ENCODE results near the gene DUSP14. TPM values are rescaled to one million over a fixed set of nuclear protein-coding genes. Genes with fewer than 3 reads are reported as not detected.

Gene DUSP14
- total RNA-seq, 1 experiment from 2014 or later = 59.0 TPM

DNA sequence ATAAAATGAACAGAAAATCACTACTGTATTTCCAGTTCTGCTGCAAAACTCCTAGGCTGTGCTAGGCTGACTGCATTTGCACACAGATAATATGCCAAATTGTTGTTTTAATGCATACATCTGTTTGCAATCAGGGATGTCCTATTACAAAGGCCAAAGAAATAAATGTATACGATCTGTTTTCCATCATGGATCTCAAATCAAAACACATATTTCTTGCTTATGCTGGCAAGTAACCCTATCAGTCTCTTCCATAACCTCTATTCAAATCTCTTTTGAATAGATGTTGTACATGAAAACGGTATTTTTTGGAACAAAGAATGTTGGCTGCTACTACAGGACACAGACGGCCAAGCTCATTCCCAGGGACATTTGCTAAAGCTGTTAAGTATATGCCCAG is 56.6 kb downstream of the DUSP14 start:
- in situ Hi-C loops (cut with HindIII; ENCODE audit: low sequenced_read_pairs) = no loop called here
- peak; percentile 48 for DNase-seq (ENCODE audit: low spot score)

DNA sequence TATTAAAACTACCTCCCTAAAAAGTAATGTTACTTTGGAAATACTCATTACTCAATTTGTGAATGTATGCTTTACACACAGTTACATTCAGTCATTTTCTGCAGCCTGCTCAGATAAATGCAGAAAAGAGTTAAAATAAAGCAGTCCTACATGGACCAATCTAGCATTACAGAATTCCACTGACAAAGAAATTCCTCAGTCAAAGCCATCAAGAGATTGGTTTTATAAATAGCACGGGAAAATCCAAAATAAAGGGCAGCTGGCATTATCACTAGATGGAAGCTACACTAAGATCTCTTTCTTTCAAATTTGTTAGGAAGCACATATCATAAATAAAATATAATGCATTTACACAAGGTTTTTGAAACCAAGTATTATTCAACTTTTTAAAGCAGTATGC is 58.3 kb downstream of the DUSP14 start:
- DNase-seq (ENCODE audit: low spot score) = no peak
- in situ Hi-C loops (cut with HindIII; ENCODE audit: low sequenced_read_pairs) = no loop called here

DNA sequence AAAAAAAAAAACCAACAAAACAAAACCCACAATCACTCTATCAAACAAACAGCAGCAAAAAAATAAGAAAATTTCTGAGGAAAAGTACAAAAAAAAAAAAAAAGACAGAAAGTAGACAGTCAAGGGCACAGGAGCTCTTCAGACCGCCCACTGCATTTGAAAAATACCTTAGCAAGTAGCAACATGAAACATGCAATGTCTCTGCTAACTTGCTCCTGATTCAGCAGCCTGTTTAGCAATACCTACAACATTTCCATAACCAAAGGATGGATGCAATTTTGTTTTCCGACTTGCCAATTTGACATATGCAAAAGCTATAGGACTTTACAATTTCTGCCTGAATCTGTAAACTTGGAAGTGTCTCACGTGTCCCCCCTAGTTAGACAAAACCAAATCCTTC is 62.1 kb downstream of the DUSP14 start:
- in situ Hi-C loops (cut with HindIII; ENCODE audit: low sequenced_read_pairs) = no loop called here
- no peak for DNase-seq (ENCODE audit: low spot score)

DNA sequence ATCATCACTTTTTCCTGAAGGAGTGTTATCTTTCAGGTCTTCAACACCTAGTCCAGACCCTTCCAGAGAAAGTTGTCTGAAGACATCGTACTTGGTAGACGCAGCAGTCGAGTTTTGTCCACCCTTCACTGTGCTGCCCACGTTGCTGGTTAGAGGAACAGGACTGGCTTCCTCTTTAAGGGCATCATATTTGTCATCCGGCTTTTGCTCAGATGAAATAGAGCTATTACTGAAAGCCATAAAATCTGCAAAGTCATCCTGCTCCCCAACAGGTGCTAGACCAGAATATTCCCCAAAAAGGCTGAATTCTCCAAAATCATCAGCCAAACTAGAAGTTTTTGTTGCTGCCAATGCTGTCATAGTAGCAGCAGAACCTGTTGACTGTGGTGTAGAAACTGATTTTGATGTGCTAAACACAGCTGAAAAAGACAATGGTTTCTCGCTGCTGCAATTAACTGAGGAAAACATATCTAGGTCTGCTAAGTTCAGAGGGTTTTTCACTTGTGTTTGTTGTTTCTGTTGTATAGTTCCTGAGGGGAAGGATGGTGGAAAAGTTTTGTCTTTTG is 63.8 kb downstream of the DUSP14 start:
- in situ Hi-C loops (cut with HindIII; ENCODE audit: low sequenced_read_pairs) = no loop called here
- no peak for DNase-seq (ENCODE audit: low spot score)

DNA sequence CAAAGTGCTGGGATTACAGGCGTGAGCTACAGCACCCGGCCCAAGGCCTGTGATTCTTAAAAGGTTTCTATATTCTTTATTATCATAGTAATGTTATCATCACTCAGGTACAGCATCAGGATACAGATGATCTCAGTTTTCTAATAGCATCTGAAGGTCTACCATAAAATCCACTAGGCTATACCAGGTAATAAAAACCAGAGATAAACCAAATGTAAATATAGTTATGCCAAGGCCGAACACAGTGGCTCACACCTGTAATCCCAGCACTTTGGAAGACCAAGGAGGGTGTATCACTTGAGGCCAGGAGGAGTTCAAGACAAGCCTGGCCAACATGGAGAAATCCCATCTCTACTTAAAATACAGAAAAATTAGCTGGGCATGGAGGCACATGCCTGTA is 65.7 kb downstream of the DUSP14 start:
- no peak for DNase-seq (ENCODE audit: low spot score)
- in situ Hi-C loops (cut with HindIII; ENCODE audit: low sequenced_read_pairs) = no loop called here

DNA sequence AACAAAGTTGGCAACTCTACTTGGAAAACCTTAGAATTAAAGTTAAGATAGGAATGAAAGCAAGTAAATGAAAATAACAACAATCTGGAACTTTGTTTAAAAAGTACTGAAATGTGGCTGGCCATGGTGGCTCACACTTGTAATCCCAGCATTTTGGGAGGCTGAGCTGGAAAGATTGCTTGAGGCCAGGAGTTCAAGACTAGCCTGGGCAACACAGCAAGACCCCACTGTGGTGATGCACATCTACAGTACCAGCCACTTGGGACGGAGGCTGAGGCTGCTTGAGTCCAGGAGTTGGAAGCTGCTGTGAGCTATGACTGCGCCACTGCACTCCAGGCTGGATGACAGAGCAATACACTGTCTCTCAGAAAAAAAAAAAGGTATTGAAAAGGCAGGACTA is 67.8 kb downstream of the DUSP14 start:
- DNase-seq (ENCODE audit: low spot score) = no peak
- in situ Hi-C loops (cut with HindIII; ENCODE audit: low sequenced_read_pairs) = no loop called here

DNA sequence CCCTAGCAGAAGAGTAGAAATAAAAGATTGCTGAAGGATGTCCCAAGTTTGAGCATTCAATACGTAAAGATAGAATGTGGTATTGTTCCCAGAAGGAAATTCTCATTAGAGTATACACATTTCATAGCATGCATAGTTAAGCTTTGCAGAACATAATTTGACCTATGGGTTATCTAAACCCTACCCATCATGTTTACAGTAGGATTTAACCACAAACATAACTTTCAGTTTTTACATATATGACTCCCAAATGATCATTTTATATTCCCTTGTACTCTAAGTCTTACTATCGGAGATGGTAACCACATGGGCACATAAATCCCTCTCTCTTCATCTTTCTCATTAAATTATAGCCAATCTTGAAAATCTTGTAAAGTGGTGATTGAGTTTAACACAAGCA is 68.6 kb downstream of the DUSP14 start:
- no peak for DNase-seq (ENCODE audit: low spot score)
- in situ Hi-C loops (cut with HindIII; ENCODE audit: low sequenced_read_pairs) = no loop called here

DNA sequence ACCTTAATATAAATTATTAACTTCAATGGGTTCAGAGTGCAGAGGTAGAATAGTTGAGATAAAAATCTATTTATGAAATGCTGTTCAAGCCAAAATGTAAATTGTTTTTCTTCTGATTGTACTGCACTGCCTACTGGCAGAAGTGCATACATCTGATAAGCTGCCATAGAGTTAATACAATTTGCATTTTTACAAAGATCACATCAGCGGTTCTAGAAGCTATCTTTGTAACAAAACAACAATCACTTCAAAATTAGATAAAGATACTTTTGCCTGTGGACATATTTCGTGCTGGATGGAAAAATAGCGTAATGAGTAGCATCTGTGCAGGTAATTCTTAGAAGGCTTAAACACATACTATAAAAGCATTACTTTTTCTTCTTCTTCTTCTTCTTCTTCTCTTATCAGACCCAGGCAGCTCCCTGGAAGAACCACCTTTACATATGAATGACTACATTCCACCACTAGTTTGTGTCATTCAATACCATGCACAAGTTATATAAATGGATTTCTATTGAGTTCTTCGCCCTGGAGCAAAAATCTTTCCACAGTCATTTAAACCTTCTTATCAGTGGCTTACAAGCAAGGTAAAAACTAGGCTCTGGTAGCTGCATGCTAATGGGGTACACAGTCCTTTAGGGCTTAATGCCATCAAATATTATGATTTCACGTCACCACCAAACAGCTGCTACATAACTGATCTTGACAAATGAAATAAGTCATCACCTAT is 72.5 kb downstream of the DUSP14 start:
- in situ Hi-C loops (cut with HindIII; ENCODE audit: low sequenced_read_pairs) = no loop called here
- DNase-seq (ENCODE audit: low spot score) = no peak

Other genes starting within 250 kb of the DUSP14 start
- not detected in 2 replicates for gene C17orf78, start 113.9 kb upstream of the DUSP14 start, total RNA-seq (2014; rRNA removed; shearing (Covaris generic))
- gene ACACA, start 83.1 kb upstream of the DUSP14 start, total RNA-seq (2014; rRNA removed; shearing (Covaris generic)) = 70.8 and 128 TPM in 2 replicates
- 23.0 and 28.6 TPM in 2 replicates for gene TADA2A, start 83.0 kb upstream of the DUSP14 start, total RNA-seq (2014; rRNA removed; shearing (Covaris generic))
- 11.4 and 29.8 TPM in 2 replicates for gene SYNRG, start 119.5 kb downstream of the DUSP14 start, total RNA-seq (2014; rRNA removed; shearing (Covaris generic))
- gene DDX52, start 153.6 kb downstream of the DUSP14 start, total RNA-seq (2014; rRNA removed; shearing (Covaris generic)) = 23.0 and 43.7 TPM in 2 replicates

Measured in G401 (cell line).